Trophoblast cell (in vitro differentiated cells and primary cell): ENCODE results near the gene PGS1.

Experiments
- DNase-seq, 2 donors: peaks; one replicate each; pipeline ENCODE4 v3.0.0-alpha.2; 2016
- H2AFZ ChIP-seq: 2 replicates; pipeline ENCODE4 v1.6.1; 2013; ENCODE audit warnings: low read length, moderate library complexity, mild to moderate bottlenecking; ENCODE audit not compliant: insufficient read depth, poor library complexity
- H2AK5ac ChIP-seq: 2 replicates; pipeline ENCODE4 v1.6.1; 2013; ENCODE audit warnings: mild to moderate bottlenecking, low read length
- H2BK120ac ChIP-seq: 2 replicates; pipeline ENCODE4 v1.6.1; 2013; ENCODE audit warnings: low read length, mild to moderate bottlenecking, moderate library complexity; ENCODE audit not compliant: insufficient read depth, poor library complexity
- H2BK12ac ChIP-seq: 2 replicates; pipeline ENCODE4 v1.6.1; 2013; ENCODE audit warnings: mild to moderate bottlenecking, low read length, moderate library complexity
- H2BK5ac ChIP-seq: 2 replicates; pipeline ENCODE4 v1.6.1; 2013; ENCODE audit warnings: low read length, low read depth, moderate library complexity, mild to moderate bottlenecking; ENCODE audit not compliant: poor library complexity
- H3K14ac ChIP-seq: 2 replicates; pipeline ENCODE4 v1.6.1; 2013; ENCODE audit warnings: mild to moderate bottlenecking, low read length
- H3K18ac ChIP-seq: 2 replicates; pipeline ENCODE4 v1.6.1; 2013; ENCODE audit warnings: mild to moderate bottlenecking, low read length
- H3K23ac ChIP-seq: 2 replicates; pipeline ENCODE4 v1.6.1; 2013; ENCODE audit warnings: low read length
- H3K27ac ChIP-seq: 2 replicates; pipeline ENCODE4 v1.5.1; 2013; ENCODE audit warnings: low read depth, mild to moderate bottlenecking, inconsistent platforms, low read length, moderate library complexity
- H3K27me3 ChIP-seq: 2 replicates; pipeline ENCODE4 v1.6.1; 2013; ENCODE audit warnings: inconsistent platforms, mild to moderate bottlenecking, low read length, moderate library complexity; ENCODE audit not compliant: insufficient read depth
- H3K36me3 ChIP-seq, 2 experiments: 1 replicate in 1 of 2; 2 replicates in 1 of 2; pipeline ENCODE4 v1.6.1; 2013; ENCODE audit warnings: low read length in 2 of 2, mild to moderate bottlenecking in 2 of 2, moderate library complexity in 1 of 2; ENCODE audit not compliant: insufficient read depth in 2 of 2, control insufficient read depth in 1 of 2
- H3K4ac ChIP-seq: 2 replicates; pipeline ENCODE4 v1.6.1; 2013; ENCODE audit warnings: low read depth, mild to moderate bottlenecking, low read length, moderate library complexity
- H3K4me1 ChIP-seq, 2 experiments: 1 replicate in 1 of 2; 2 replicates in 1 of 2; pipeline ENCODE4 v1.6.1; 2013; ENCODE audit warnings: low read length in 2 of 2, mild to moderate bottlenecking in 2 of 2, moderate library complexity in 1 of 2; ENCODE audit not compliant: insufficient read depth in 2 of 2, control insufficient read depth in 1 of 2
- H3K4me2 ChIP-seq: 2 replicates; pipeline ENCODE4 v1.6.1; 2013; ENCODE audit warnings: inconsistent platforms, mild to moderate bottlenecking, low read length, moderate library complexity
- H3K4me3 ChIP-seq: 2 replicates; pipeline ENCODE4 v1.5.1; 2013; ENCODE audit warnings: mild to moderate bottlenecking, low read depth, low read length, inconsistent platforms
- H3K79me1 ChIP-seq: one replicate; pipeline ENCODE4 v1.6.1; 2013; ENCODE audit warnings: low read length
- H3K79me2 ChIP-seq: 2 replicates; pipeline ENCODE4 v1.6.1; 2013; ENCODE audit warnings: low read length, mild to moderate bottlenecking; ENCODE audit not compliant: control insufficient read depth, insufficient read depth, poor library complexity
- H3K9ac ChIP-seq: 2 replicates; pipeline ENCODE4 v1.6.1; 2013; ENCODE audit warnings: mild to moderate bottlenecking, low read length
- H3K9me3 ChIP-seq: 2 replicates; pipeline ENCODE4 v1.6.1; 2013; ENCODE audit warnings: low read depth, mild to moderate bottlenecking, control low read depth, inconsistent platforms, low read length; ENCODE audit not compliant: insufficient read depth
- H4K12ac ChIP-seq: 2 replicates; pipeline ENCODE4 v1.6.1; 2013; ENCODE audit warnings: low read depth, mild to moderate bottlenecking, low read length, moderate library complexity
- H4K8ac ChIP-seq: 2 replicates; pipeline ENCODE4 v1.6.1; 2013; ENCODE audit warnings: low read depth, mild to moderate bottlenecking, low read length, moderate library complexity
- H4K91ac ChIP-seq: one replicate; pipeline ENCODE4 v1.6.1; 2013; ENCODE audit warnings: low read depth, mild to moderate bottlenecking, low read length, moderate library complexity
- WGBS: extraction: QIAGEN DNeasy Blood & Tissue Kit; methylation state at CpG from one replicate; pipeline ENCODE4 v1.1.7; 2013; ENCODE audit warnings: missing lambda C conversion rate; ENCODE audit not compliant: insufficient read length, insufficient coverage; ENCODE audit errors: extremely low coverage; 5-methylcytosine and 5-hydroxymethylcytosine counted together

PGS1 gene

DNA sequence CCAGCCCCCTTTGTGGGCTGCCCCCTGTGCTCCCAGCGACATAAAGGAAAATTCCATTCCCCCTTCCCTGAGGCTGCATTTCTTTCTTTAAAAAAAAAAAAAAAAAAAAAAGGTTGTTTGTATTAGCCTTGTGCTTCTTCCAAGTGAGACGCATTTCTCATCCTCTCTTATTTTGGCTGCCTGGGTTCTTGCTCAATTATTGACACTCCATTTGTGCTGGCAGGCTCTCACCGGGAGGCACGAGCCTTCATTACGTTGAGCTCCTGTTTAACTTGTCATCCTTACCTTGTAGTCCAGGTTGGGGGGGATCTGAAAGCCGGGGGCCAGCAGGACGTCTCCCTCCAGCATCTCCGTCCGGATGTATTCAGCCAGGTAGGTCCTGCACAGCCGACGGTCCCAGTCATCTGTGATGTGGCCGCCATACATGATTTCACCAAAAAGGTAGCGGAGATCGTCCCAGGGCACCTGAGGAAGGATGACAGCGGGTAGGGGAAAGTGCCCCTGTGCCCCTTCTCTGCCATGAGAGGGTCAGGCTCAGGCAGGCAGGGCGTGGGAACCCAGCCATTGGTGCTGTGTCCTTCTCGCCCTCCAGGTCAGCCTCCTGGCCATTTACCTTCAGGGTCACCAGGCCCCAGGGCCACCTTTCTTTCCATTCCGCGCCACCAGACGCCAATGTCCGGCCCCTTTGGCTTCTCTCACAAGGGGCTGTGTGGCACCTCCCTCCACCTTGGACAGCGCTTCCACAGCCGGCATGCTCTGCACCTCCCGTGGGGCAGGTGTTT, 50.6 kb downstream of the PGS1 start:
- H3K27ac ChIP-seq: no peak overlapping the region
- peaks cover 9 to 12% of the 10 kb centered on the region in 2 experiments for H3K4me1 ChIP-seq
- no peaks in the 10 kb centered on the region for H3K27me3 ChIP-seq
- H3K4me2 ChIP-seq: no peak overlapping the region
- no peak overlapping the region for H3K14ac ChIP-seq
- H2BK120ac ChIP-seq: no peak overlapping the region
- no peak overlapping the region for H3K18ac ChIP-seq
- no peak overlapping the region for H4K91ac ChIP-seq
- H3K4me3 ChIP-seq: no peak overlapping the region
- no peak overlapping the region for H2AFZ ChIP-seq
- no peak for DNase-seq
- H3K79me2 ChIP-seq: no peaks in the 10 kb centered on the region
- peaks cover 2% of the 10 kb centered on the region for H3K9me3 ChIP-seq
- no peak overlapping the region for H2BK12ac ChIP-seq
- H2BK5ac ChIP-seq: no peak overlapping the region
- H4K8ac ChIP-seq: no peak overlapping the region
- no peak overlapping the region for H4K12ac ChIP-seq
- no peak overlapping the region for H3K9ac ChIP-seq
- no peak overlapping the region for H2AK5ac ChIP-seq
- no CpG with 5 or more reads among the region's 24 CpGs for WGBS
- H3K23ac ChIP-seq: no peak overlapping the region
- no peak overlapping the region for H3K4ac ChIP-seq
- H3K36me3 ChIP-seq: peaks cover 42 to 44% of the 10 kb centered on the region in 2 experiments
- peaks cover 2% of the 10 kb centered on the region for H3K79me1 ChIP-seq

DNA sequence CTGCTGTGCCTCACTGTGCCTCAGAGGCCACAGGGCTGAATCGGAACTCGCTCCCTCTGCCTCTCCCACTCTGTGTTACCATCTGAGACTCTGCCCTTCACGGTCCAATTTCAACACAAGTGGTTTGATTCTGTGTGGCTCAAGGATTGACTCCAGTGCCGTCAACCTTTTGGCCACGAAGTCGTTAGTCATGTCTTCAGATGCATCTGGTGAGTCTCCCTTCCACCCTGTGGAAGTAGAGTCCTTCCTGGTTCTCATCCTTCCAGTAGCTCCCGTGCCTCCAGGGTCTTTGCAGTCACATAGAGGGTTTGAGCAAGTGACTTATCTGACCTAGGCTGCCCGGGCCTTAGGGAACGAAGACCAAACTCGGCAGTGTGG, 51.2 kb downstream of the PGS1 start:
- H3K14ac ChIP-seq: no peak overlapping the region
- DNase-seq: no peak
- no peak overlapping the region for H3K4me3 ChIP-seq
- no peak overlapping the region for H3K18ac ChIP-seq
- H4K91ac ChIP-seq: no peak overlapping the region
- no peak overlapping the region for H2BK120ac ChIP-seq
- no peaks in the 10 kb centered on the region for H3K79me2 ChIP-seq
- no peak overlapping the region for H2BK5ac ChIP-seq
- no peak overlapping the region for H3K4me2 ChIP-seq
- no peak overlapping the region for H2AK5ac ChIP-seq
- H3K4me1 ChIP-seq: peaks cover 9 to 12% of the 10 kb centered on the region in 2 experiments
- no CpG with 5 or more reads among the region's 10 CpGs for WGBS
- H2AFZ ChIP-seq: no peak overlapping the region
- H3K27me3 ChIP-seq: no peaks in the 10 kb centered on the region
- no peak overlapping the region for H3K4ac ChIP-seq
- H3K27ac ChIP-seq: no peak overlapping the region
- no peak overlapping the region for H2BK12ac ChIP-seq
- H4K12ac ChIP-seq: no peak overlapping the region
- H3K9me3 ChIP-seq: peaks cover 2% of the 10 kb centered on the region
- H3K79me1 ChIP-seq: peaks cover 2% of the 10 kb centered on the region
- H3K36me3 ChIP-seq: peaks cover 38 to 40% of the 10 kb centered on the region in 2 experiments
- no peak overlapping the region for H3K23ac ChIP-seq
- no peak overlapping the region for H3K9ac ChIP-seq
- H4K8ac ChIP-seq: no peak overlapping the region

DNA sequence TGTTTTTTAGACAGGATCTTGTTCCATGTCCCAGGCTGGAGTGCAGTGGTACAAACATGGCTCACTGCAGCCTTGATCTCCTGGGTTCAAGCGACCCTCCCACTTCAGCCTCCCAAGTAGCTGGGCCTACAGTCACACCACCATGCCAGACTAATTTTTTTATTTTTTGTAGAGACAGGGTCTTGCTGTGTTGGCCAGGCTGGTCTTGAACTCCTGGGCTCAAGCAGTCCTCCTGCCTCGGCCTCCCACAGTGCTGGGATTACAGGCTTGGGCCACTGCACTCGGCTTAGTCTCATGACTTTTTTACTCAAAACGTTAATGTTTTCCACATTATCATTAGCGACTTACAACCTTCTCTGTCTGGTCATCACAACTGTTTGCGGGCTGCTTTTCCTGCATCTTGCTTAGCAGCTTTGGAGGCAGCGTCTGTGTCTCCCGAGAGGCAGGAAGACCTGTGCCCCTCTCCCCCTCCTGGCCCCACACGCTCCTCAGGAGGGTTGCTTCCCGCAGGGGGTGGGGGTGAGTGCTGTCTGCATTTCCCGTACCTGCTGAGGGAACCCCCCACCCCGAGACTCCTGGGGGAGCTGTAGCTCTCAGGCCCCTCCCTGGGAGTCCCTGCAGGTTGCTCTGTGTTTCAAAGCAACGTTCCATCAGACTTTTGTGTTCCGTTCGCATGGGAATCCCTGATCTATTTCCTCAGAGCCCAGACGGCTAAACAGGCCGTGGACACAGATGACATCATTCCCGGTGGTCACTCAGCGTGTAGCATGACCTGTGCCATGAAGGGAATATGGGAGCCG, 52.6 kb downstream of the PGS1 start:
- Histone ChIP-seq H3K18ac (no peak overlapping the region), H3K27me3 (no peaks in the 10 kb centered on the region), H3K4me3 (no peak overlapping the region), H3K4me2 (no peak overlapping the region), H2AK5ac (no peak overlapping the region), H3K27ac (no peak overlapping the region), H2AFZ (no peak overlapping the region), H3K79me1 (peaks cover 2% of the 10 kb centered on the region), H3K79me2 (no peaks in the 10 kb centered on the region), H3K9me3 (peaks cover 2% of the 10 kb centered on the region), H3K4ac (no peak overlapping the region), H3K23ac (no peak overlapping the region), H4K12ac (no peak overlapping the region), H2BK12ac (no peak overlapping the region), H2BK5ac (no peak overlapping the region), H4K91ac (no peak overlapping the region), H3K36me3 (peaks cover 25 to 30% of the 10 kb centered on the region in 2 experiments), H4K8ac (no peak overlapping the region), H2BK120ac (no peak overlapping the region), H3K9ac (no peak overlapping the region), H3K4me1 (peaks cover 8 to 12% of the 10 kb centered on the region in 2 experiments), H3K14ac (no peak overlapping the region)
- WGBS: no CpG with 5 or more reads among the region's 20 CpGs
- no peak for DNase-seq

DNA sequence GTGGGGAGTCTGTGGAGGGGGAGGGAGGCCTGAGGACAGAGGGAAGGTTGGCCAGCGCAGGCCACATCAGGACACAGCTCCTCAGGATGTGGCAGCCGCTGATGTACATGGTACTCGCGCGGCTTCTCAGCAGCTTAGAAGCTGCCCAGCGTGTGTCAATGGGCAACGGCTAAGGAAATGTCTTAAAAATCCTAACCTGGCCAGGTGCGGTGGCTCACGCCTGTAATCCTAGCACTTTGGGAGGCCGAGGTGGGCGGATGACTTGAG, 53.2 kb downstream of the PGS1 start:
- Histone ChIP-seq H3K4me2 (no peak overlapping the region), H2BK120ac (no peak overlapping the region), H3K27ac (no peak overlapping the region), H2BK12ac (no peak overlapping the region), H2AFZ (no peak overlapping the region), H3K27me3 (no peaks in the 10 kb centered on the region), H3K4me1 (peaks cover 4 to 12% of the 10 kb centered on the region in 2 experiments), H3K9me3 (peaks cover 2% of the 10 kb centered on the region), H2AK5ac (no peak overlapping the region), H3K23ac (no peak overlapping the region), H4K8ac (no peak overlapping the region), H3K4ac (no peak overlapping the region), H2BK5ac (no peak overlapping the region), H3K36me3 (peaks cover 20 to 24% of the 10 kb centered on the region in 2 experiments), H4K12ac (no peak overlapping the region), H3K18ac (no peak overlapping the region), H3K4me3 (no peak overlapping the region), H3K79me2 (no peaks in the 10 kb centered on the region), H3K9ac (no peak overlapping the region), H4K91ac (no peak overlapping the region), H3K79me1 (no peaks in the 10 kb centered on the region), H3K14ac (no peak overlapping the region)
- WGBS: no CpG with 5 or more reads among the region's 11 CpGs
- no peak for DNase-seq
